Stimulated activated CD8-positive, alpha-beta memory T cell treated with anti-CD3 and anti-CD28 coated beads, Interleukin-7, amount 100 ng/mL, for 48 hours (primary cell): ENCODE measurements around the gene KRT85.
"Not testable (repeated sequence)": the region's sequence is repeated elsewhere in the genome, so short reads cannot be mapped to it uniquely, and the experiment has no call there.

Source experiments
- DNase-seq, 2 donors: peaks; one replicate each; pipeline ENCODE4 v3.0.0-alpha.2; 2020; ENCODE audit warnings: low read depth in 1 of 2; ENCODE audit errors: extremely low read depth in 1 of 2

Gene KRT85

DNA sequence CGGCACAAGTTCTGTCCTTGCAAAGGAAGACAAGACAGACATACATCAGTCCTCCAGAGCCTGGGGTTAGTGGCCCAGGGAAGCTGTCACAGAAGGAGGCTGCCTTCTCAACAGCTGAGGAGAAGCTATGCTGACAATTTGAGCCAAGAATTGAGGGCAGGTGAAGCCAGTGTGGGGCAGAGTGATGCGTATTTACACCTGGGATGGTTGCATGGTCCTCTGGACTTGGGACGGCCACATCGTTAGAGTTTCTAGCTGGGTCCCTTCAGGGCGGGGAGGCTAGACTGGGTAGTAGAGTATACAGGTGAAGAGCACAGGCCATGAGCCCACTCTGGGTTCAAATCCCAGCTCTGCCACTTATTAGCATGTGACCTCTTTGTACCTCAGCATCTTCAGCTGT lies 16.5 kb downstream of the KRT85 start:
- no peak for DNase-seq

GRCh38 chr12:52350021-52350620 lies 17.2 kb downstream of the KRT85 start:
- no peak for DNase-seq

GRCh38 chr12:52349196-52349595 lies 18.1 kb downstream of the KRT85 start:
- no peak for DNase-seq

- no peak for DNase-seq
Measured at GRCh38 chr12:52347551-52348510, 19.4 kb downstream of the KRT85 start.

DNA sequence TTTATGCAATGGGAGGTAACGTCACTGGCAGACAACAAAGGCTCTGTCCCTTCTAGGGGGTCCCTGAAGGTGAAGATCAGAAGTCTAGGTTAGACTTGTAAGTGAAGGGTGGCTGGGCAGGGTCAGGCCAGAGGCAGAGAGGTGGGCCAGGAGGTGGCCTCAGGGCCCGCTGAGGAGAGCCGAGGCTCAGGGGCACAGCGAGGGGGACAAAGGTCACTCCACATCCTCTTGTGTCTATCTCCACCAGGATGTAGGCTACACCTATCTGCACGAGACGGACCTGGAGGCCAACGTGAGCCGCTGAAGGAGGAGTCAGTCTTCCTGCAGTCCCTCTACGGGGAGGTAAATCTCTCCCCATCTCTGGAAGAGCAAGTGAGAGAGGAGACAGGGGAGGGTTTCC lies 20.3 kb downstream of the KRT85 start:
- no peak for DNase-seq

GRCh38 chr12:52346593-52346992 lies 20.7 kb downstream of the KRT85 start:
- no peak for DNase-seq

- not testable (repeated sequence) for DNase-seq
Measured at GRCh38 chr12:52345041-52345440, 22.2 kb downstream of the KRT85 start.

GRCh38 chr12:52344111-52344510 lies 23.2 kb downstream of the KRT85 start:
- no peak for DNase-seq

GRCh38 chr12:52343550-52343949 lies 23.7 kb downstream of the KRT85 start:
- DNase-seq: no peak

DNA sequence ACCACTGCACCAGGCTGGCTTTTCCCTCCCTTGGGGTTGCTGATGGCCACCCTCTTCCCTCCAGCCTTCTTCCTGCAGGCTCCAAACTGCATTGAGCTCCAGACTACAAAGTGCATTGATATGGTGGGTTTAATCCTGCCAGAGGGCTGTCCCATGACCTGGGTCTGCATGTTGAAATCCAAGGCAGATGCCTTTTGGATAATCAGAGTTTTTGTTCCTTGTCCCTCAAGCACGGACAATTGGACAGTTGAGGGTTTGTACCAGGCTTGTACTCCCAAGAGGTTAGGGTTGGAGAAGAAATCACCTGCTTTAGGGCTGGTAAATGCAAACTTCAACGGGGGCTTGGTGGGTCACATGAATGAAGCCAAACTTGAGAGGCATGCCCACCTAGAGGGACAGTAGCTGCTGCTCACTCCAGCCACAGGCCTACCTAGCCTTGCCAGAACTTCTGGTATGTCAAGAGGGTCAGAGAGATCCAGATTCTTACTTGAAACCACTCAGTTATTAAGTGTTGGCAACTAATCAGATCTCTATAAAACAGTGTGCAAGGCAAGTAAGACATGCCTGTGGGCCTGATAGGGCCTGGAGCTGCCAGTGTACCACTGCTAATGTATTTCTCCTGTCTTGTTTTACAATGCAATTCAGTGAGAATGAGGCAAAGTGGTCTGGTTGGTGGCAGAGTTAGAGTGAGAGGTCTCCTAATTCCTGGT lies 24.3 kb downstream of the KRT85 start:
- no peak for DNase-seq

DNA sequence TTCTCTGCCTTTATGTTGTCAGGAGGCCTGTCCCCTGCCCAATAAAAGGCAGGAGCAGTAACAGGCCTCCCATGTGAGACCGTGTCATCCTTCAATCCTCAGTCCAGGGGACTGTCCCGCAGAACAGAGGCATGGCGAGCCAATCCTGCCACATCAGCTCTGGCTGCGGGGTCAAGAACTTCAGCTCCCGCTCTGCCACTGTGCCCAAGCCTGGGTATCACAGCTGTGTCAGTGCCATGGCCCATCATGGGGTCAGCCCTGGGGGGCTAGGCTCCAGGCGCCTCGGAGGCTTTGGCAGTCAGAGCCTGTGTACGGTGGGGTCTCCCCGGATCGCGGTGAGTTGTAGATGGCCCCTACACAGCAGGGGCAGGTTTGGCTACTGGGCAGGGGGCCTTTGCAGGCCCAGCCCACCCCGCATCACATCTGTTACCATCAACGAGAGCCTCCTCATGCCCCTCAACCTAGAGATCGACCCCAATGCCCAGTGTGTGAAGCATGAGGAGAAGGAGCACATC lies 26.2 kb downstream of the KRT85 start:
- DNase-seq: no peak

DNA sequence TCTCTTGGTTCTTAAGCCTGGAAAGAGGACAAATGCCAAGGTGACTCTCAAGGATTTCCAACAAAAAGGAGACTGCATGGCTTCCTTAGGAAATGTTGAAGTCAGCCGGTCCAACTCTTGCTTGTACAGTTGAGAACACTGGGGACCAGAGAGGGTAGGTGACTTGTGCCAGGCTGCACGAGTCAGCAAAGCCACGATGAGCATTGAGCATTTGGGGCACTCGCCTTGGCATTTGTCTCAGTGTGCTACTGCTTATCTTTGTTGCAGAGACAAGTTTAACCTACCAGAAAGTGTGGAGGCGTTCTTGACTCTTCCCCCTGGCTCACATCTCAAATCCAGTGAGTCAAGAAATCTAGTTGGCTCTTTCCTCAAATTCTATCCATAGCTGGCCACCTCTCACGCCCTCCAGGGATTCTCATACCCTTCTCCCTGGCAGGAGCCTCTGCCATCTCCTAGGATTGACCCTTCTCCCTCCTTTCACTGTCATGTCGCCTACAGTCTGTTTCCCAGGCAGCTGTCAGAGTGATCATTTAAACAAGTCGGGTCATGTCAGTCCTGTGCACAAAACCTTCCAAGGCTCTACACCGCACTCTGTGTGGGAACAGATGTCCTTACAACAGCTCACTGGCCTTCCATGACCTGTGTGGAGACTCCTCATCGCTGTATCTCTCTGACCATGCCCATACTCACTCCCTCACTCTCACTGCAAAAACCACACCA lies 28.9 kb downstream of the KRT85 start:
- no peak for DNase-seq

DNA sequence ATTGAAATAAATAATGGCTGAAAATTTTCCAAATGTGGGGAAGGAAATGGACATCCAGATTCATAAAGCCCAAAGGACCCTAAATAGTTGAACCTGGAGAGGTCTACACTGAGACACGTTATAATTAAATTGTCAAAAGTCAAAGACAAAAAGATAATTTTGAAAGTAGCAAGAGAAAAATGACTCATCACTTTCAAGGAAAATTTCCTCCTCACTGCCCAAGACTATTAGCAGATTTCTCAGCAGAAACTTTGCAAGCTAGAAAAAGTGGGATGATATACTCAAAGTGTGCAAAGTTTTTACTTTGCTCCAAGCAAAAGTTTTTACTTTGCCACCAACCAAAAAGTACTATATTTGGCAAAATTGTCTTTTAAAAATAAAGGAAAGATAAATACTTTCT lies 30.2 kb downstream of the KRT85 start:
- no peak for DNase-seq

- no peak for DNase-seq
Measured at GRCh38 chr12:52336641-52337040, 30.6 kb downstream of the KRT85 start.

DNA sequence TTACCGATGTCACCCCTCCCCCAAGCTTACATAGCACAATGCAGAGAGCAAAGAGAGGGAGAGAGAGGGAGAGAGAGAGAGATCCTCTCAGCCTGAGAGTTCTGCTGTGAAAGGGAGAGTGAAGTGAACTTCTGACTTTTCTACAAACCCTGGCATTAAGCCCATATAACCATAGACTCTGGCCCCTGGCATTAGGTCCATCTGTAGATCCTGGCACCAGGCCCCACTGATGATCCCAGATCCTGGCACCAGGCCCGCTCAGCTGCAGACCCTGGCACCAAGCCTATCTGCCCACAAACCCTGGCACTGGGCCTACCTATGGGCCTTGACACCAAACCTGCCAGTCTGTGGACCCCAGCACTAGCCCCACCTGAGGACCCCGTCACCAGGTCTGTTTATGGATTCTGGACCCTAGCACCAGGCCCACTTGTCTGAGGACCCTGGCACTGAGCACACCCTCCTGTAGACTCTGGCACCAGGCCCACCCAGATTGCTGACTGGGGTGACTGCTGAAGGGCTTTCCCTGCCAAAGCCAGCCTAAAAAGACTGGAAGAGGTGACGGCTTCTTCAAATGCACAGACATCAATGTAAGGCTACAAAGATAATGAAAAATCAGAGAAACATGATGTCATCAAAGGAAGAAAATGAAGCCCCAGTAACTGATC lies 31.6 kb downstream of the KRT85 start:
- DNase-seq: no peak

DNA sequence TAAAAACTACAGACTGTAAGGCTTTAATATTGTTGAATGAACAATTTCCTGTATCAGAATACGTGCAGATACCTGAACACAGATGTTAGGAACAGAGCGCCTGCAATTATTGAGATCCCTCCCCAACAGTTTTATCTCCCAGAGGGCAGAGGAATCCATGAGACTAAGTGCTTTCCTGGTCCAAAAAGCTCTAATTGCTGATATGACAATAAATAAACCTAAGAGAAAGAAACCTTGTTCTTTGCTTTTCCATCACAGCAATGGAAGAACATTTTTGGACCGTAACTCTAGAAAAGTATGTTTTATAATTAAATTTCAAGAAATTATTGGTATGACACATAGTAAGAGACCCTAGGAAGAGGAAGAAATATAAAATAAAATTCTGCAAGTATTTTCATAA lies 33.1 kb downstream of the KRT85 start:
- no peak for DNase-seq

GRCh38 chr12:52333321-52333720 lies 34.0 kb downstream of the KRT85 start:
- DNase-seq: no peak

GRCh38 chr12:52332381-52332780 lies 34.9 kb downstream of the KRT85 start:
- DNase-seq: no peak

DNA sequence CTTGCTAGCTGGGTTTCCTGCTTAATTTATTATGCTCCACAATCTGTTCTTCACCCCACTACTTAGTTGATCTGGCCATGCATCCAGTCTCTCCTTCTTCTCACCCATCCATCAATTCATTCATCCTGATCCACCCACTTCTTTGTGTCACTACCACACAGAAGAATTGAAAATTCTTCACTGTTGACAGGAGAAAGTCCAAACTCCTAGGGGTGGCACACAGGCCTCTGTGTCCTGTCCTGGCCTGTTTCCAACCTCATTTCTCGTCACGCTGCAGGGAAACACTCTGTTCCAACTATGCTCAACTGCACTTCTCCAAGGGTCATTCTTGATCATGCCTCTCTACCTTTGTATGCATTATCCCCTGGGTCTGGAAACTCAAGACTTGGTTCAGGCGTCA lies 35.4 kb downstream of the KRT85 start:
- DNase-seq: no peak

GRCh38 chr12:52331039-52331438 lies 36.2 kb downstream of the KRT85 start:
- no peak for DNase-seq
